ENCODE measurements around the gene TMEM145. TPM values are rescaled to one million over a fixed set of nuclear protein-coding genes. Genes with fewer than 3 reads are reported as not detected.

The TMEM145 gene
- total and polyA plus RNA-seq, 9 of the 15 experiments (the other 6 are each of a cell fraction or from before 2014, with no cell fraction given), result 0.80 to 5.5 (median 1.9) TPM; not detected in 3

GRCh38 chr19:42270346-42271044 lies 42.6 kb upstream of the TMEM145 start (continued):
- TF ChIP-seq BRF1 (IDR thresholded peaks at IDR 0.05; ENCODE audit: borderline replicate concordance, extremely low read depth, insufficient read length), result no peak
- no peak for TF ChIP-seq CAMTA2 (CRISPR knock-in tag; conservative IDR thresholded peaks at IDR 0.05)
- TF ChIP-seq OTX1 (CRISPR knock-in tag; IDR thresholded peaks at IDR 0.05), result no peak
- no peak for TF ChIP-seq KLF6 (CRISPR knock-in tag; IDR thresholded peaks at IDR 0.05; ENCODE audit: borderline replicate concordance)
- TF ChIP-seq POLR2B (IDR thresholded peaks at IDR 0.05; ENCODE audit: low read depth, partially characterized antibody), result no peak
- peak; percentile 54; the same call in 1 of the 2 replicates for TF ChIP-seq ZBTB40 (IDR thresholded peaks at IDR 0.05)
- no peak for TF ChIP-seq ZBTB40 (CRISPR knock-in tag; IDR thresholded peaks at IDR 0.05)
- no peak for TF ChIP-seq ZFP30 (CRISPR knock-in tag; IDR thresholded peaks at IDR 0.05; ENCODE audit: borderline replicate concordance)
- TF ChIP-seq CREM (IDR thresholded peaks at IDR 0.05; ENCODE audit: low read depth), result peak; percentile 47; the same call in 1 of the 2 replicates
- TF ChIP-seq AFF1 (IDR thresholded peaks at IDR 0.05; ENCODE audit: low read depth in 1 of 2, partially characterized antibody in 2 of 2), result no peak
- TF ChIP-seq SRF (CRISPR knock-in tag; IDR thresholded peaks at IDR 0.05), result no peak
- 0 out of 2 replicates have a peak, but pooled peaks have one; percentile 7 for TF ChIP-seq TFAP4 (CRISPR knock-in tag; IDR thresholded peaks at IDR 0.05; ENCODE audit: borderline replicate concordance)
- TF ChIP-seq RHOXF2B (CRISPR knock-in tag; conservative IDR thresholded peaks at IDR 0.05), result no peak
- TF ChIP-seq GTF2F1 (IDR thresholded peaks at IDR 0.05; ENCODE audit: low read depth, low read length), result no peak

All from K562 (cell line).